GM12892 (cell line): ENCODE measurements around the gene NIPAL4.

Experiments
- DNase-seq: peaks from one replicate; pipeline ENCODE4 v3.0.0; 2011; ENCODE audit not compliant: insufficient read length
- FAIRE-seq: peaks from 2 replicates; lab custom pipeline; 2011; peaks lifted over from hg19 to GRCh38; lab: Jason Lieb, UNC
- POLR2A ChIP-seq: IDR thresholded peaks from 2 replicates; pipeline ENCODE4 v1.6.1; 2011; ENCODE audit warnings: low read depth, low read length, control low read depth
- POLR2AphosphoS5 ChIP-seq: IDR thresholded peaks from 2 replicates; pipeline ENCODE4 v1.6.1; 2011; ENCODE audit warnings: low read depth, low read length, control low read depth
- TAF1 ChIP-seq: IDR thresholded peaks from 2 replicates; pipeline ENCODE4 v1.6.1; 2011; ENCODE audit warnings: low read depth, mild to moderate bottlenecking, control low read depth, low read length, borderline replicate concordance

The NIPAL4 gene

DNA sequence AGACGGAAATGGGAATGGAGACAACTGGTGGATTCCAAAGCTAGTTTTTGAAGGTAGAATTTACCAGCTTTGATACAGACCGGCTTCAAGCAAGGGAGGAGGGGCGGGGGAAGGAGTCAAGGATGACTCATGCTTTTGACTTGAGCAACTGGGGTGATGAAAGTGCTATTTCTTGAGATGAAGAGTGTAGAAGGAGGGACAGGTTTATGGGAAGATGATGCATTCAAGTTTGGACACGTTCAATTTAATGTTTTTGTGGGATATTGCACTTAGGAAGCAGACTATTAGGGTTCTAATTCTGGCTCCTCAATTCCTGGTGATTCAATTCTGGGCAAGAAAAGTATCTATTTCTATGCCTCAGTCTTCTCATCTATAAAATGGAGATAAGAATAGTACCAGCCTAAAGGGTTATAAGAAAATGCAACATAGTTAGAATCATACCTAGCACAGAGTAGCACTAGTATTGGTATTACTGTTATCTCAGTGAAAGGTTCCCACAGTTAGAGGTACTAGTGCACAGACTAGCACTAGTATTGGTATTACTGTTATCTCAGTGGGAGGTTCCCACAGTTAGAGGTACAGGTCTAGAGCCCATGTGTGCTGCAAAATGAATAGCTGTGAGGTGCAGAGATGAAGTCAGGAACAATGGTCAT is 4.6 kb downstream of the NIPAL4 start:
- FAIRE-seq (no peak), DNase-seq (no peak)
- TF ChIP-seq POLR2AphosphoS5 (no peak), POLR2A (no peak), TAF1 (no peak)

DNA sequence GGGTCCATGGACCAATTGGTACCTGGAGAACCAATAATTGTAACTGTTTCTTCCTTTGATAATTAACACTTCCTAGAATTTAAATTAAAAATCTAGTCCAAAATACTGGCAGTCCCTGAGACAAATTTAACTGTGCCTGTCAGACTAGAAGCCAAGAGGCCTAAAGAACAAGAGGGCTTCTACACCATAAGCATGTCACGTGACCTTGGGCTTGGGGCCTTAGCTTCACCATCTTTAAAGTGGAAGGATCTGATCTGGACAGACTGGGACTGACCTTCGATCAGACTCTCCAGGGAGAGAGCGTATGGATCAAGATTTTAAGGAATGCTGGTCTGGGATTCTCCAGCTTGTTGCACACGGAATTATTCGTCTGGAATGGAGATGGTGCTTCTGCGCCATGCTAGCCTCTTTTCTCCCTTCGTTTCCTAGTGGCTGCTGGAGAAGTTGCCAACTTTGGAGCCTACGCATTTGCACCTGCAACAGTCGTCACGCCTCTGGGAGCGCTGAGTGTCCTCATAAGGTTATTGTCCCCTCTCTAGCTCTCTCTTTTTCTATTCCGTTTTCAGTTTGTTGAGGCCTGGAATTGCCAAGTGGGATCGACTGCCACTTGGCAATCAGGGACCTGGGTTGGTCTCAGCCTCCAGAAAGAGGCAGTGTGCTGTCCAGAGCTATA is 8.4 kb downstream of the NIPAL4 start:
- no peak for FAIRE-seq

DNA sequence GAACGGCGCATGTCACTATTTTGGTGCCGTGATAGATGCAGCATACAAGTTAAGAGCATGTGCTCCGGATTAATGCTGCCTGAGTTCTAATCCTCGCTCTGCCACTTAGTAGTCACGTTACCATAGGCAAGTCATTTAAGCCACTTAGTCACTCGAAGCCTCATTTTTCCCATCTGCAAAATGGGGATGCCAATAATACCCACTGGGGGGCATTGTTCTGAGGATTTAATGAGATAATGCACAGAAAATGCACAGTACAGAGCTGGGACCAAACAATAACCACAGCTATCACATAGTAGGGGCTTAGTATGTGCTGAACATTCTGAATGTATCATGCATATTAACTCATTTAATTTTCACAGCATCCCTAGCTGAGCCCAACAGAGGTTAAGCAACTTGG is 9.1 kb downstream of the NIPAL4 start:
- FAIRE-seq (no peak), DNase-seq (no peak)
- TF ChIP-seq TAF1 (no peak), POLR2AphosphoS5 (no peak), POLR2A (no peak)

More for the DNA sequence above, 8.4 kb downstream of the NIPAL4 start:
- DNase-seq, result no peak
- TF ChIP-seq TAF1 (no peak), POLR2A (no peak), POLR2AphosphoS5 (no peak)

DNA sequence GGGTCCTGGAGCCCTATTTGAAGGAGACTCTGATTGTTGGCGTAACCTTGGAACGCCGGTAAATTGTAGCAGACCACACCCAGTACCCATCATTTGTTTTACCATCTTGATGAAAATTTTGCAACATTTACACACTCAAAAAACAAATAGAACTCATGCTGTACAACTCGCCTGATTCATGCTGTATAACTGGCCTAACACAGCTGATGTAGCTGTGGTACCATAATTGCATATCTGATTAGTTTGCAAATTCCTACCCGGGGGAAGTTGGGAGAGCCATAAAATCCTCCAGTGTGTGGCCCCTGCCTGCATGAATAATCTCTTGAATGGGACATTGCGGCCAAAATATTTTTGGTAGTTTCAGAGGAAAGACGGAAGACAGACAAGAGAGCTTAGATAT is 9.7 kb downstream of the NIPAL4 start:
- no peak for DNase-seq
- FAIRE-seq, result no peak

DNA sequence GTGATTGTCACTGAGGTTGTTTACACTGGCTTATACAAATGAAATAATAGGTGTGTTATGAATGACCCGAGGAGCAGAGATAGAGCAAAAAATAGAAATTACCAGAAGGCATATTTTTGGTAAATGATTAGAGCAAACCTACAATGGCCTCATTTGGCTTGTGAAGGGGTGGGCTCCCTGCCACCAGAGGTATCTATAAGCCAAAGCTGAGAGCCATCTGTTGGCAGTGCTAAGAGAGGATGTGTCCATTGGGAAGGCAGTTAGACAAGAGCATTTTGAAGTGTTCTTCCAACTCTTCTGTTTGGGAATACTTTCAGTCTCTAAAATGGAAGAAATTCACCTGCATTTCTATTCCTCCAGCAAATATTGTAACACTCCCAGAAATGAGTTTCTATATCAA is 10.6 kb downstream of the NIPAL4 start:
- TF ChIP-seq TAF1, result no peak
- TF ChIP-seq POLR2AphosphoS5, result no peak
- TF ChIP-seq POLR2A, result no peak
- DNase-seq, result no peak
- no peak for FAIRE-seq

More for the DNA sequence above, 9.7 kb downstream of the NIPAL4 start:
- TF ChIP-seq TAF1, result no peak
- no peak for TF ChIP-seq POLR2AphosphoS5
- TF ChIP-seq POLR2A, result no peak

DNA sequence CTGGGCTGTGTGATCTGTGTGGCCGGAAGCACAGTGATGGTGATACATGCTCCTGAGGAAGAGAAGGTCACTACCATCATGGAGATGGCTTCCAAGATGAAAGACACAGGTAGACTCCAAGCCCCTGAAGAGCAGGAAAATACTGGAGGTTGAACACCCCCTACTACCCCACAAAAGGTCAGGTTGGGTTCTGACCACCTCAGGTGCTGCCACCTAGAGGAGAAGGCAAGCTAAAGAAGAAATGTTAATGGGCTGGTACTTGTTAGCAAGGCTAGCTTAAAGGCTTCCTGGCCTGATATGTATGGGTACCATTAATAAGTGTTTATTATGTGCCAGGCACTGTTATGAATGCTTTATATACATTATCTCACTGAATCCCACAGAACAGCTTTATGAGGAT is 11.7 kb downstream of the NIPAL4 start:
- peak; percentile 87 for FAIRE-seq
- no peak for DNase-seq
- TF ChIP-seq TAF1 (no peak), POLR2AphosphoS5 (no peak), POLR2A (no peak)

DNA sequence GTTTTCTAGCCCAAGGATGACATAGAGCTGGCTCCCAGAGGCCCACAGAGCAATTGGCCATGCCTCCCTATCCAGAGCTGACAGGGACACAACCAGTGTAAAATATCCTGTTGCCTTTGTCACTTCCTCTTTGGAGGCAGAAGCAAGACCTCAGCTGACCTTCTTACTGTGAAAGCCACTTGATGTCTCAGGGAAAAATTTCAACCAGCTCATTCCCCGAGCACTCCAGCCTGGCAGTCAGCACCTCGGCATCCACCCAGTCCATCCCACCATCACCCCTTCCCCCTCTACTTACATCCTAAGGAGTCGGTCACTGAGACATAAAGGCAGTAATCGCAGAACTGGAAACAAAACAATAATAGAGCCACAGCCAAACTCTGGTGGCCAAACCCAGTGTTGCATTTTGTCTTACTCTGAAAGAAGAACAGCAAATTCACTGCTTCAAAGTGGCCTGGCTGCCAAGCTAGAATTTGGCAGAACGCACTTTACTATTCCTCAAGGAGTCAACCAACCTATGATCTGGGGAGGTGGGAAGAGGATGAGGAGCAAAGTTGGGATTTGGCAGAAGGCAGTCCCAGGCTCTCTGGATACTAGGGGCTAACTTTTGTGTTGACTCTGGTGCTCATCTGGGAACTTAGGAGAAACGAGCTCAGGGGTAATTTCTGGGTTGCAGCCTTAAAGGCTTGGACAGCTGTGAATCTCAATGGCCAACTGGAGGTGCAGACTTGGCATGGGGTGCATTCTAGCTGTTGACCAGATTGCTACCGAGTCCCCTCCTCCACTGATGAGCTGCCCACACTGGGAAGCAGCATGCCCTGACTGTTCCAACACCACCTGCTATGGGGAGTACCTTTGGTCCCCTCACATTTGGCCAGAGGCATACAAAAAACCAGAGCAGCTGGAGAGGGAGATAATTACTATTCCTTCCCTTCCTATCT is 13.6 kb downstream of the NIPAL4 start:
- FAIRE-seq (no peak), DNase-seq (no peak)
- TF ChIP-seq POLR2AphosphoS5, result no peak
- TF ChIP-seq TAF1, result no peak

DNA sequence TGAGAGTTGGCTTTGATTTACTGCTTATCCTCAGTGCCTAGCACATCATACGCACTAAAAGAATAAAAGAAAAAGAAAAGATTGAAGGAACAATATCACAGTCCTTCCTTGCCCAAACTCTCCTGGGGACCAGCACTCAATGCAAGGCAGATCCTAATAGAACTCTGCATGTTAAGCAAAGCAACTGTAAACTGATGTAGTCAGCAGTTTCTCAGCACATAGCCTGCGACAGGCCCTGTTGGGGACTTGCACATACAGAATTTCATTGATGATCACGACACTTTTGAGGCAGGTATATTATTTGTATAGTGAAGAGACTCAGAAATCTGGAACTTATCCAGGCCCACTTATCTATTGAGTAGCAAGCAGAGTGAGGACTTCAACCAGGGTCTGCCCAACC is 15.4 kb downstream of the NIPAL4 start:
- FAIRE-seq, result no peak
- TF ChIP-seq POLR2A, result no peak
- TF ChIP-seq POLR2AphosphoS5, result no peak
- TF ChIP-seq TAF1, result no peak
- DNase-seq, result no peak

DNA sequence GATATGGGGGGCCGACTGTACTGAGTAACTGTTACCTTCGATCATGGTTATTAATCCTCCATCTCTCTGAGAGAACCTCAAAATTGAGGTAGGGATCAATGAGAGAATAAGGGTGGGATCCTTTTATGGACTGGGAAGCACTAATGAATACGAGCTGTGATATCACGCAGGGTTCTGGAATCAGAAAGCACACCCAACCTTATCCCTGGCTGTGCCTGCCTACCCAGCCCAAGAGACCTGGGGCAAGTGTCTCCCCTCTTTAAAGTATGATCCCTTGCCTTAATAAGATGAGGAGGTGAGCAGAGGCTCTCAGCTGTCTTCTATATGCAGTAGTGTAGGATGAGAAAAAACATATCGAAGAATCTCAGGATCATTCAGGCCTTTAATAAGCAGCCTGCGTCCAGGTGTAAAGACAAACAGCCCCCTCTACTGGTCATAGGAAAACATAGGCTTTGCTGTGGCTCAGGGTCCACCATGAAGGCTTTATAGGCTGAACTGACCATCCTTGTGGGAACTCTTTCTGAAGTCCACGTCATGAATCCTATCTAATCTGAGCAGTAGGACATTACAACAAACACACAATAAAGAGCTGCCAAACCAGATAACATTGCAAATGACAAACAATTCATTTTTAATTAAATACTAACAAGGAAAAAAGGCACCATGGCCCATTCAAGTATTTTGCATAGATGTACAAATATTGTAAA is 16.8 kb downstream of the NIPAL4 start:
- FAIRE-seq (peak; percentile 76), DNase-seq (no peak)
- no peak for TF ChIP-seq POLR2AphosphoS5
- TF ChIP-seq POLR2A, result no peak
- no peak for TF ChIP-seq TAF1

DNA sequence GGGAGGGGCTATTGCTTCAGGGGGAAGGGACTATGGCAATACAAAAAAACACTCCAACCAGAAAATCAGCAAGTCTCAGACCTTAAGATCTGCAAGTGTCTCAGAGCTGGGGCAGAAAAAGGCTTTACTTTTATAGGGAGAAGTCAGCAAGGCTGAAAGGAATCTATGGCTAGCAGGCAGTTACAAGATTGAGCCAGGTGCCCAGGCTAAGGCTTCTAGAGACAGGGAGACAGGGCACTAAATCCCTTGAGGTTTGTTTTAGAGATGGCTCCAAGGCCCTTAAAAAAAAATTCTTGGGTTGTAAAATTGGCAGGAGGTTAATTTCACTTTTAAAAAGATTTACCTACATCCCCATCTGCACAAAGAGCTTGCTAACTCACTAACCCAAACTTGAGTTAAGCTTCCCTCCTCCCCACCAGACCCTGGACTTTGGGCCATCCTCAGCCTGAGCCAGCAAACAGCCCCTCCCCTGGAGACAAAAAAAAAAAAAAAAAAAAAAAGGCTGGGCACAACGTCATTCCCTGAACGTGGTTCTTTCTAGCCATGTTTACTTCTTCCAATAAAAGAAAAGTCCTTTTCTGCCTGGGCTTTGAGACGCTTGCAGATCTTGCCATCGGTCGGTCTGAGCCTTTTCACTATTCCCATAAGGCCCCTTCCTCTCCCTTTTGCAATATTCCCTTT is 17.9 kb downstream of the NIPAL4 start:
- FAIRE-seq, result no peak
- no peak for TF ChIP-seq POLR2AphosphoS5
- no peak for TF ChIP-seq POLR2A
- no peak for TF ChIP-seq TAF1
- no peak for DNase-seq

DNA sequence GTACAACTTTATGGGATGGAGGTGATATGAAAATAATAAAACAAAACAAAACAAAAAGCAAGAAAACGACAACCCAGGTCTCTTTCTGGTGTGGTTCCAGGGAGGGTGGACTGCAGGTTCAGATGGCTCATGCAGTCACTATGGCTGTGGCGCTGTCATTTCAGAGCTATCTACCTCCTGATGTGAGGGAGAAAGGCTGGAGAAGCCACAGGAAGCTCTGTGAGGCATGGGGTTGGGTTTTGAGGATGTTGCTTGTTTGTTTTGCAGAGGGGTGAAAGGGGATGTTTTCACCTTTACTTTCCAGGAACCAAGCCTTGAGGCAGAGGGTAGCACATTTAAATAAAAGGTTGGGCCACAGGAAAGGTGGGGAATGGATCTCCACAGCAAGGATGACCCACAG is 18.7 kb downstream of the NIPAL4 start:
- FAIRE-seq (no peak), DNase-seq (no peak)
- no peak for TF ChIP-seq POLR2AphosphoS5
- no peak for TF ChIP-seq POLR2A
- TF ChIP-seq TAF1, result no peak
